IMR-90 (cell line): ENCODE data around the gene SAMD8. TPM values are rescaled to one million over a fixed set of nuclear protein-coding genes. Genes with fewer than 3 reads are reported as not detected.

ENCODE experiments used
- ATAC-seq: fragments of 200-7000 bp; cut with Tn5 transposase; 2 replicates; pipeline ENCODE4 v1.9.1; 2020; ENCODE audit warnings: low read depth, mild to moderate bottlenecking, moderate library complexity
- BruUV-seq: library from RNA; stranded (reverse); fragments of 400-500 nt; replicated peaks from 2 replicates; lab custom pipeline; 2021; lab: Mats Ljungman, UMichigan
- CTCF ChIA-PET: fragments of 300-600 bp; formaldehyde crosslinking; extraction: SDS; loops from one replicate; lab custom pipeline; 2021; ENCODE audit warnings: antibody characterized with exemption; lab: Yijun Ruan, JAX
- POLR2A ChIA-PET: fragments of 300-600 bp; sonication (Branson Sonifier 250); formaldehyde crosslinking; loops from one replicate; lab custom pipeline; 2022; ENCODE audit warnings: antibody characterized with exemption; ENCODE audit not compliant: unreplicated experiment; lab: Charles Lee
- DNase-seq: peaks from one replicate; pipeline ENCODE4 v3.0.0; 2013
- H2AFZ ChIP-seq: replicated peaks from 2 replicates; pipeline ENCODE3; 2013; ENCODE audit warnings: low read length, mild to moderate bottlenecking; ENCODE audit not compliant: poor library complexity
- H2AK5ac ChIP-seq: 2 replicates; pipeline ENCODE4 v1.6.1; 2013; ENCODE audit warnings: low read depth, low read length, inconsistent platforms
- H2AK9ac ChIP-seq: replicated peaks from 2 replicates; pipeline ENCODE3; 2013; ENCODE audit warnings: mild to moderate bottlenecking, low read depth, low read length, moderate library complexity; ENCODE audit not compliant: poor library complexity
- H2BK120ac ChIP-seq: 2 replicates; pipeline ENCODE4 v1.6.1; 2013; ENCODE audit warnings: low read depth, low read length, inconsistent platforms
- H2BK15ac ChIP-seq: 3 replicates; pipeline ENCODE4 v1.6.1; 2013; ENCODE audit warnings: low read depth, low read length, inconsistent platforms
- H2BK20ac ChIP-seq: 2 replicates; pipeline ENCODE4 v1.6.1; 2013; ENCODE audit warnings: low read depth, mild to moderate bottlenecking, inconsistent platforms, low read length, moderate library complexity
- H2BK5ac ChIP-seq: 2 replicates; pipeline ENCODE4 v1.6.1; 2013; ENCODE audit warnings: mild to moderate bottlenecking, low read depth, low read length, inconsistent platforms; ENCODE audit not compliant: poor library complexity, severe bottlenecking
- H3K14ac ChIP-seq: replicated peaks from 2 replicates; pipeline ENCODE4 v1.6.1; 2013; ENCODE audit warnings: low read depth, low read length, inconsistent platforms
- H3K18ac ChIP-seq: 2 replicates; pipeline ENCODE4 v1.6.1; 2013; ENCODE audit warnings: low read depth, low read length, control low read depth
- H3K23ac ChIP-seq: 2 replicates; pipeline ENCODE4 v1.6.1; 2013; ENCODE audit warnings: low read depth, low read length, inconsistent platforms
- H3K27ac ChIP-seq: 2 replicates; pipeline ENCODE4 v1.5.1; 2013; ENCODE audit warnings: mild to moderate bottlenecking, control low read depth, low read length; ENCODE audit not compliant: insufficient read depth
- H3K27me3 ChIP-seq: 2 replicates; pipeline ENCODE4 v1.6.1; 2013; ENCODE audit warnings: low read length; ENCODE audit not compliant: control insufficient read depth, insufficient read depth
- H3K36me3 ChIP-seq: 2 replicates; pipeline ENCODE4 v1.6.1; 2013; ENCODE audit warnings: low read length, mixed read lengths; ENCODE audit not compliant: control insufficient read depth, insufficient read depth
- H3K4ac ChIP-seq: 2 replicates; pipeline ENCODE4 v1.6.1; 2013; ENCODE audit warnings: low read depth, low read length, inconsistent platforms
- H3K4me1 ChIP-seq: 2 replicates; pipeline ENCODE4 v1.6.1; 2013; ENCODE audit warnings: low read length, mixed read lengths; ENCODE audit not compliant: control insufficient read depth, insufficient read depth
- H3K4me2 ChIP-seq: 2 replicates; pipeline ENCODE4 v1.6.1; 2013; ENCODE audit warnings: low read depth, mild to moderate bottlenecking, control low read depth, low read length, moderate library complexity
- H3K4me3 ChIP-seq: 2 replicates; pipeline ENCODE4 v1.5.1; 2013; ENCODE audit warnings: low read depth, mild to moderate bottlenecking, control low read depth, low read length, moderate library complexity; ENCODE audit not compliant: insufficient read depth
- H3K56ac ChIP-seq: 2 replicates; pipeline ENCODE4 v1.6.1; 2013; ENCODE audit warnings: low read length, inconsistent platforms; ENCODE audit not compliant: insufficient read depth; ENCODE audit errors: extremely low read depth
- H3K79me1 ChIP-seq, 2 experiments: 2 replicates each; pipeline ENCODE4 v1.6.1; 2013; ENCODE audit warnings: low read length in 2 of 2, inconsistent platforms in 1 of 2, low read depth in 1 of 2
- H3K9ac ChIP-seq: 2 replicates; pipeline ENCODE4 v1.6.1; 2013; ENCODE audit warnings: low read depth, low read length, control low read depth
- H3K9me1 ChIP-seq: 2 replicates; pipeline ENCODE4 v1.6.1; 2013; ENCODE audit warnings: low read length, inconsistent platforms; ENCODE audit not compliant: insufficient read depth
- H3K9me3 ChIP-seq: 2 replicates; pipeline ENCODE4 v1.6.1; 2013; ENCODE audit warnings: low read length; ENCODE audit not compliant: control insufficient read depth, insufficient read depth
- H4K20me1 ChIP-seq: 2 replicates; pipeline ENCODE4 v1.6.1; 2013; ENCODE audit warnings: low read length, inconsistent platforms; ENCODE audit not compliant: insufficient read depth
- H4K5ac ChIP-seq: 2 replicates; pipeline ENCODE4 v1.6.1; 2013; ENCODE audit warnings: mild to moderate bottlenecking, low read depth, low read length, control low read depth
- H4K8ac ChIP-seq, 2 experiments: 2 replicates each; pipeline ENCODE4 v1.6.1; 2013; ENCODE audit warnings: low read depth in 2 of 2, low read length in 2 of 2, control low read depth in 1 of 2, inconsistent platforms in 1 of 2
- H4K91ac ChIP-seq: 2 replicates; pipeline ENCODE4 v1.6.1; 2013; ENCODE audit warnings: low read depth, low read length, inconsistent platforms; ENCODE audit not compliant: insufficient read depth
- BHLHE40 ChIP-seq: fragments of 150-350 bp; IDR thresholded peaks from 2 replicates; pipeline ENCODE4 v1.6.1; 2016; ENCODE audit warnings: mild to moderate bottlenecking, low read depth, low read length
- CEBPB ChIP-seq: IDR thresholded peaks from 2 replicates; pipeline ENCODE4 v1.6.1; 2012; ENCODE audit warnings: low read depth, low read length, improper control_type of control experiment
- CHD1 ChIP-seq: IDR thresholded peaks from 2 replicates; pipeline ENCODE4 v1.6.1; 2012; ENCODE audit warnings: low read depth, low read length, improper control_type of control experiment
- FOS ChIP-seq: fragments of 150-350 bp; IDR thresholded peaks from 2 replicates; pipeline ENCODE4 v1.6.1; 2016; ENCODE audit warnings: low read depth, low read length
- MAFK ChIP-seq: IDR thresholded peaks from 2 replicates; pipeline ENCODE4 v1.6.1; 2012; ENCODE audit warnings: low read depth, low read length, improper control_type of control experiment
- MAZ ChIP-seq: IDR thresholded peaks from 2 replicates; pipeline ENCODE4 v1.6.1; 2012; ENCODE audit warnings: low read depth, mild to moderate bottlenecking, low read length, improper control_type of control experiment, moderate library complexity, borderline replicate concordance
- MXI1 ChIP-seq: IDR thresholded peaks from 2 replicates; pipeline ENCODE4 v1.6.1; 2012; ENCODE audit warnings: low read depth, mild to moderate bottlenecking, low read length, moderate library complexity, borderline replicate concordance
- NFE2L2 ChIP-seq: fragments of 150-350 bp; IDR thresholded peaks from 2 replicates; pipeline ENCODE4 v1.6.1; 2016; ENCODE audit warnings: low read depth, mild to moderate bottlenecking, low read length
- POLR2A ChIP-seq: IDR thresholded peaks from 2 replicates; pipeline ENCODE4 v1.6.1; 2012; ENCODE audit warnings: mild to moderate bottlenecking, low read depth, low read length
- RAD21 ChIP-seq: IDR thresholded peaks from 2 replicates; pipeline ENCODE4 v1.6.1; 2012; ENCODE audit warnings: low read length, improper control_type of control experiment
- RCOR1 ChIP-seq: IDR thresholded peaks from 2 replicates; pipeline ENCODE4 v1.6.1; 2012; ENCODE audit warnings: mild to moderate bottlenecking, low read length, improper control_type of control experiment; ENCODE audit not compliant: insufficient replicate concordance
- RFX5 ChIP-seq: IDR thresholded peaks from 2 replicates; pipeline ENCODE4 v1.8.0; 2012; ENCODE audit warnings: low read depth, mild to moderate bottlenecking, low read length, moderate library complexity
- SMC3 ChIP-seq: fragments of 150-350 bp; IDR thresholded peaks from 2 replicates; pipeline ENCODE4 v1.6.1; 2016; ENCODE audit warnings: low read depth, mild to moderate bottlenecking, antibody characterized with exemption, low read length, moderate library complexity
- USF2 ChIP-seq: fragments of 150-350 bp; IDR thresholded peaks from 2 replicates; pipeline ENCODE4 v1.6.1; 2017; ENCODE audit warnings: mild to moderate bottlenecking, antibody characterized with exemption, low read length, low read depth
- WGBS, 2 experiments: methylation state at CpG; one replicate each; pipeline versions ENCODE4 v1.1.5 to v1.1.7; 2013; ENCODE audit warnings: missing lambda C conversion rate in 2 of 2; ENCODE audit not compliant: insufficient read length in 1 of 2; ENCODE audit errors: extremely low coverage in 2 of 2; 5-methylcytosine and 5-hydroxymethylcytosine counted together
- dilution Hi-C: fragments of 300-500 bp; cut with HindIII; formaldehyde crosslinking; loops from one replicate; pipeline ENCODE4 v1.14.3; 2018; ENCODE audit warnings: low sequenced_read_pairs; ENCODE audit not compliant: unreplicated experiment
- in situ Hi-C: fragments of 300-500 bp; cut with MboI; formaldehyde crosslinking; loops from 3 replicates; pipeline ENCODE4 v1.14.3; 2019; ENCODE audit warnings: low sequenced_read_pairs, inconsistent platforms, mixed read lengths
- intact Hi-C: fragments of 100-400 bp; cut with micrococcal nuclease; formaldehyde crosslinking; loops from 2 replicates; pipeline ENCODE4 v1.10.0; 2022
- polyA plus RNA-seq, 3 experiments: library from polyadenylated mRNA; depleted of rRNA; stranded (reverse); fragments of >200 nt; gene quantifications; 2 replicates each; pipeline ENCODE4 v1.2.3, GENCODE V29; 2012; ENCODE audit warnings: low replicate concordance in 1 of 3
- total RNA-seq: library from RNA; depleted of rRNA; stranded (reverse); fragments of >200 nt; gene quantifications from 2 replicates; pipeline ENCODE4 v1.2.3, GENCODE V29; 2012
- TF ChIP-seq, protein P1 (sequence below): conservative IDR thresholded peaks from 2 replicates; pipeline ENCODE4 v1.5.1; 2012; ENCODE audit warnings: mild to moderate bottlenecking, low read depth, low read length, improper control_type of control experiment
- TF ChIP-seq, protein P2 (sequence below): fragments of 150-350 bp; IDR thresholded peaks from 2 replicates; pipeline ENCODE4 v1.6.1; 2016; ENCODE audit warnings: low read depth, mild to moderate bottlenecking, low read length, moderate library complexity, borderline replicate concordance

SAMD8 gene
- total and polyA plus RNA-seq, 2 of the 4 experiments (the other 2 are of a cell fraction) = 10.1 to 28.7 TPM

DNA sequence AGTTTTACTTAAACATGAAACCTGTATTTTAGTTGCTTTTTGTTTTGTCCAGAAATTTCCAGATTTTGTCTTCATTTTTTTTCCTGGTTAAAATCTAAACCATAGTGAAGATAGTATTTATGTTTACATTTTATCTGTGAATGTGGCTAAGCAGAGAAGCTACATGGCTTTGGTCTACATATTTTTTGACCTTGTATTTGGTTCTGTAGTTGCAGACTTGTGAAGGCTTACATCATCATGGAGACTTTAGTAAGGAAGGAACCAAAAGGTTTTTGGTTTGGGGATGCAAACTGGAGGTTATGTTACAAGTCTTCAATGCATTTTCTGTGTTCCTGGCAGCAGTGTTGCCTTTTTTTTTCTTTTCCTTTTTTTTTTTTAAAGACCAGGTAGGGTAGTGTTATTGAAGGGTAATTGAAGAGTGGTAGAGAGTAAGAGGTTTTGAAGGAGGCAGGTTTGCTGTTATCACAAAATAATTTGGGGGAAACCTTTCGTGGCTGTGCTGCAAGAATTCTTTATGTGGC, 68.3 kb downstream of the SAMD8 start:
- no peak overlapping the region for H3K14ac ChIP-seq
- no peak overlapping the region for H2BK20ac ChIP-seq
- H4K5ac ChIP-seq = no peak overlapping the region
- intact Hi-C loops = loop anchor here (5.0 kb wide), 2 partner anchors 52 to 67 kb away; partner anchors contain the start of gene SAMD8
- peaks cover 8 to 35% of the 10 kb centered on the region in 2 experiments; a peak in 3 of 4 replicates for H3K79me1 ChIP-seq
- H3K4me2 ChIP-seq = no peak overlapping the region; the same call in 1 of the 2 replicates
- no peak overlapping the region for H3K4me3 ChIP-seq
- no peak overlapping the region for H2BK120ac ChIP-seq
- no peak overlapping the region for H4K91ac ChIP-seq
- H4K20me1 ChIP-seq = 0 out of 2 replicates have a peak, but pooled peaks cover 4% of the 10 kb centered on the region
- ChIA-PET CTCF (interaction anchor here (0.6 kb wide), 1 partner anchor 1148 kb away, joined by 5 read pairs; no protein-coding TSS in a partner anchor), POLR2A (interaction anchor here (1.4 kb wide), 1 partner anchor 32 kb away, joined by 3 read pairs; no protein-coding TSS in a partner anchor)
- BruUV-seq = no TSS peak
- H3K18ac ChIP-seq = no peak overlapping the region
- H3K9me1 ChIP-seq = 0 out of 2 replicates have a peak, but pooled peaks cover 2% of the 10 kb centered on the region
- in situ Hi-C loops = no loop called here
- H2AK5ac ChIP-seq = no peak overlapping the region
- peaks cover 10% of the 10 kb centered on the region for H3K4me1 ChIP-seq
- no peak overlapping the region; the same call in 1 of the 2 replicates for H3K23ac ChIP-seq
- H3K4ac ChIP-seq = no peak overlapping the region
- peaks cover 15% of the 10 kb centered on the region for H3K36me3 ChIP-seq
- no peak overlapping the region for H3K9ac ChIP-seq
- no CpG with 5 or more reads among the region's 1 CpG for WGBS, 2 experiments
- ATAC-seq (peak; percentile 67), DNase-seq (peak; percentile 49)
- peak overlapping the region; percentile 13; the same call in 1 of the 2 replicates for H3K27ac ChIP-seq
- no peak overlapping the region for H2BK5ac ChIP-seq
- no peak overlapping the region for H2AK9ac ChIP-seq
- no peak overlapping the region for H2AFZ ChIP-seq
- dilution Hi-C loops = no loop called here
- no peaks in the 10 kb centered on the region for H3K9me3 ChIP-seq
- no peak overlapping the region for H4K8ac ChIP-seq
- no peak overlapping the region for H2BK15ac ChIP-seq
- TF ChIP-seq CHD1 (no peak), POLR2A (no peak), RCOR1 (no peak), MAFK (no peak), USF2 (no peak), RFX5 (no peak), MXI1 (no peak), RAD21 (no peak), BHLHE40 (no peak), CEBPB (no peak), MAZ (no peak), FOS (no peak), NFE2L2 (no peak), SMC3 (no peak)
- TF ChIP-seq, protein P1, sequence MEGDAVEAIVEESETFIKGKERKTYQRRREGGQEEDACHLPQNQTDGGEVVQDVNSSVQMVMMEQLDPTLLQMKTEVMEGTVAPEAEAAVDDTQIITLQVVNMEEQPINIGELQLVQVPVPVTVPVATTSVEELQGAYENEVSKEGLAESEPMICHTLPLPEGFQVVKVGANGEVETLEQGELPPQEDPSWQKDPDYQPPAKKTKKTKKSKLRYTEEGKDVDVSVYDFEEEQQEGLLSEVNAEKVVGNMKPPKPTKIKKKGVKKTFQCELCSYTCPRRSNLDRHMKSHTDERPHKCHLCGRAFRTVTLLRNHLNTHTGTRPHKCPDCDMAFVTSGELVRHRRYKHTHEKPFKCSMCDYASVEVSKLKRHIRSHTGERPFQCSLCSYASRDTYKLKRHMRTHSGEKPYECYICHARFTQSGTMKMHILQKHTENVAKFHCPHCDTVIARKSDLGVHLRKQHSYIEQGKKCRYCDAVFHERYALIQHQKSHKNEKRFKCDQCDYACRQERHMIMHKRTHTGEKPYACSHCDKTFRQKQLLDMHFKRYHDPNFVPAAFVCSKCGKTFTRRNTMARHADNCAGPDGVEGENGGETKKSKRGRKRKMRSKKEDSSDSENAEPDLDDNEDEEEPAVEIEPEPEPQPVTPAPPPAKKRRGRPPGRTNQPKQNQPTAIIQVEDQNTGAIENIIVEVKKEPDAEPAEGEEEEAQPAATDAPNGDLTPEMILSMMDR = no peak
- TF ChIP-seq, protein P2, sequence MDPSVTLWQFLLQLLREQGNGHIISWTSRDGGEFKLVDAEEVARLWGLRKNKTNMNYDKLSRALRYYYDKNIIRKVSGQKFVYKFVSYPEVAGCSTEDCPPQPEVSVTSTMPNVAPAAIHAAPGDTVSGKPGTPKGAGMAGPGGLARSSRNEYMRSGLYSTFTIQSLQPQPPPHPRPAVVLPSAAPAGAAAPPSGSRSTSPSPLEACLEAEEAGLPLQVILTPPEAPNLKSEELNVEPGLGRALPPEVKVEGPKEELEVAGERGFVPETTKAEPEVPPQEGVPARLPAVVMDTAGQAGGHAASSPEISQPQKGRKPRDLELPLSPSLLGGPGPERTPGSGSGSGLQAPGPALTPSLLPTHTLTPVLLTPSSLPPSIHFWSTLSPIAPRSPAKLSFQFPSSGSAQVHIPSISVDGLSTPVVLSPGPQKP = no peak
- H3K56ac ChIP-seq = no peak overlapping the region
- no peaks in the 10 kb centered on the region for H3K27me3 ChIP-seq
